ENCODE results near the gene SLC38A7.

DNA sequence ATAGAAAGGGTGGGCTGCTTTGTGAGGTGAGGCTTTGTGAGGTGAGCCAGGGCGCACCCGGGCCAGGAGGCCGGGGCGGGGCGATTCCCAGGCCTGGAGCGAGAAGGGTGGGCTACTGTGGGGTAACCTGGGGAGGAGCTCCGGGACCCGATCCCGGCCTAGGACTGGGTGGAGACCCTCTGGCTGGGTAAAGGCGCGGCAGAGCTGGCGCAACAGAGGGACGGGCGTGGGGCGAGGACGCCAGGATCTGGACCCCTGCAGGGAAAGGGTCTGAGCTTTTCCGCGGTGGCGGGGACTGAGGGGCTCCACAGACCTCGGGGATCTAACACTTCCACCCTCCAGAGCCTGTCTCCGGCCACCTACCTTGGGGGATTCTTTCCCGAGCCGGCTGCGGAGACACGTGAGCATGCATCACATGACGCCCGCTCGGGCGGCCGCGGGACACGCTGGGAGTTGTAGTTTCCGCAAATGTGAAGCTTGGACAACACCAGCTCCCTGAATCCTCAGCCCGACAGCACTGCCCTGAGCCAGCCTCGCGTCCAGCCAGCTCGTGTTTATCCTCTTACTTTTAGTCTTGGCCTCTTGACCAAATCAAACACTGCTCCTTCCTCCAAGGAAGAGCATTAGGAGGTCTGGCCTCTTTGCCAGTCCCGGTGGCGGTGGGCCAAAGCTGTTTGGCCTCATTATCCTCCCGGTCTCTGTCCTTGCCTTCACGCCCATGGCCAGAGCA is at the start of gene SLC38A7:
- TF ChIP-seq, protein P1, sequence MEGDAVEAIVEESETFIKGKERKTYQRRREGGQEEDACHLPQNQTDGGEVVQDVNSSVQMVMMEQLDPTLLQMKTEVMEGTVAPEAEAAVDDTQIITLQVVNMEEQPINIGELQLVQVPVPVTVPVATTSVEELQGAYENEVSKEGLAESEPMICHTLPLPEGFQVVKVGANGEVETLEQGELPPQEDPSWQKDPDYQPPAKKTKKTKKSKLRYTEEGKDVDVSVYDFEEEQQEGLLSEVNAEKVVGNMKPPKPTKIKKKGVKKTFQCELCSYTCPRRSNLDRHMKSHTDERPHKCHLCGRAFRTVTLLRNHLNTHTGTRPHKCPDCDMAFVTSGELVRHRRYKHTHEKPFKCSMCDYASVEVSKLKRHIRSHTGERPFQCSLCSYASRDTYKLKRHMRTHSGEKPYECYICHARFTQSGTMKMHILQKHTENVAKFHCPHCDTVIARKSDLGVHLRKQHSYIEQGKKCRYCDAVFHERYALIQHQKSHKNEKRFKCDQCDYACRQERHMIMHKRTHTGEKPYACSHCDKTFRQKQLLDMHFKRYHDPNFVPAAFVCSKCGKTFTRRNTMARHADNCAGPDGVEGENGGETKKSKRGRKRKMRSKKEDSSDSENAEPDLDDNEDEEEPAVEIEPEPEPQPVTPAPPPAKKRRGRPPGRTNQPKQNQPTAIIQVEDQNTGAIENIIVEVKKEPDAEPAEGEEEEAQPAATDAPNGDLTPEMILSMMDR (conservative IDR thresholded peaks at IDR 0.05), result no peak
- no peak for TF ChIP-seq ZFX (IDR thresholded peaks at IDR 0.05)

Data from C4-2B (cell line).